ENCODE results near the gene BIRC7.

- TF ChIP-seq, protein P1, sequence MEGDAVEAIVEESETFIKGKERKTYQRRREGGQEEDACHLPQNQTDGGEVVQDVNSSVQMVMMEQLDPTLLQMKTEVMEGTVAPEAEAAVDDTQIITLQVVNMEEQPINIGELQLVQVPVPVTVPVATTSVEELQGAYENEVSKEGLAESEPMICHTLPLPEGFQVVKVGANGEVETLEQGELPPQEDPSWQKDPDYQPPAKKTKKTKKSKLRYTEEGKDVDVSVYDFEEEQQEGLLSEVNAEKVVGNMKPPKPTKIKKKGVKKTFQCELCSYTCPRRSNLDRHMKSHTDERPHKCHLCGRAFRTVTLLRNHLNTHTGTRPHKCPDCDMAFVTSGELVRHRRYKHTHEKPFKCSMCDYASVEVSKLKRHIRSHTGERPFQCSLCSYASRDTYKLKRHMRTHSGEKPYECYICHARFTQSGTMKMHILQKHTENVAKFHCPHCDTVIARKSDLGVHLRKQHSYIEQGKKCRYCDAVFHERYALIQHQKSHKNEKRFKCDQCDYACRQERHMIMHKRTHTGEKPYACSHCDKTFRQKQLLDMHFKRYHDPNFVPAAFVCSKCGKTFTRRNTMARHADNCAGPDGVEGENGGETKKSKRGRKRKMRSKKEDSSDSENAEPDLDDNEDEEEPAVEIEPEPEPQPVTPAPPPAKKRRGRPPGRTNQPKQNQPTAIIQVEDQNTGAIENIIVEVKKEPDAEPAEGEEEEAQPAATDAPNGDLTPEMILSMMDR (optimal IDR thresholded peaks at IDR 0.05 in 1 of 3, IDR thresholded peaks at IDR 0.05 in 1 of 3, conservative IDR thresholded peaks at IDR 0.05 in 1 of 3; ENCODE audit: extremely low read depth in 1 of 3, insufficient read depth in 2 of 3, low read length in 3 of 3), result no peak
- TF ChIP-seq EZH2 (IDR thresholded peaks at IDR 0.05; ENCODE audit: low read length), result no peak
Measured at GRCh38 chr20:63261795-63262528, 26.3 kb downstream of the BIRC7 start.
